B cell (primary cell): ENCODE data around the gene CDH19. TPM values are rescaled to one million over a fixed set of nuclear protein-coding genes. Genes with fewer than 3 reads are reported as not detected.

Experiments
- ATAC-seq: fragments of 200-7000 bp; cut with Tn5 transposase; one replicate; pipeline ENCODE4 v1.10.0; 2021; ENCODE audit warnings: low read depth, mild to moderate bottlenecking, moderate number of reproducible peaks, moderate library complexity
- CTCF ChIA-PET: fragments of 350-600 bp; sonication (Branson Sonifier 250); formaldehyde crosslinking; loops from one replicate; lab custom pipeline; 2021; ENCODE audit warnings: antibody characterized with exemption, inconsistent platforms; lab: Charles Lee
- POLR2A ChIA-PET: fragments of 350-600 bp; sonication (Branson Sonifier 250); formaldehyde crosslinking; loops from one replicate; lab custom pipeline; 2021; ENCODE audit warnings: antibody characterized with exemption; lab: Charles Lee
- DNase-seq: peaks from one replicate; pipeline ENCODE4 v3.0.0; 2013
- H2AFZ ChIP-seq: 2 replicates; pipeline ENCODE4 v1.6.1; 2012; ENCODE audit warnings: mild to moderate bottlenecking, low read depth, low read length; ENCODE audit not compliant: insufficient read depth, poor library complexity, severe bottlenecking
- H3K27ac ChIP-seq, 2 donors: 1 replicate in 1 of 2; 2 replicates in 1 of 2; pipeline ENCODE4 v1.5.1; 2012 to 2013; ENCODE audit warnings: low read length in 2 of 2, mild to moderate bottlenecking in 2 of 2, moderate library complexity in 1 of 2
- H3K27me3 ChIP-seq, 4 experiments: fragments of 200-600 bp in 1 of 4; sonication (generic) in 1 of 4; replicated peaks in 1 of 4; 1 replicate in 2 of 4; 2 replicates in 2 of 4; pipeline versions ENCODE4 v1.6.1 to v1.7.0; 2013 to 2016; ENCODE audit warnings: low read length in 3 of 4, mild to moderate bottlenecking in 2 of 4, mixed read lengths in 1 of 4, moderate library complexity in 1 of 4; ENCODE audit not compliant: insufficient read depth in 4 of 4, control insufficient read depth in 3 of 4; ENCODE audit errors: control extremely low read depth in 1 of 4
- H3K36me3 ChIP-seq, 2 experiments: replicated peaks in 1 of 2; 1 replicate in 1 of 2; 2 replicates in 1 of 2; pipeline versions ENCODE4 v1.6.1 to v1.7.1; 2013; ENCODE audit warnings: low read length in 1 of 2; ENCODE audit not compliant: insufficient read depth in 2 of 2, control insufficient read depth in 1 of 2; ENCODE audit errors: control extremely low read depth in 1 of 2, extremely low read depth in 1 of 2
- H3K4me1 ChIP-seq, 2 donors: fragments of 200-600 bp in 1 of 2; sonication (generic) in 1 of 2; 1 replicate in 1 of 2; 2 replicates in 1 of 2; pipeline versions ENCODE4 v1.5.1 to v1.6.1; 2013 to 2017; ENCODE audit warnings: low read length in 2 of 2; ENCODE audit not compliant: control insufficient read depth in 2 of 2, insufficient read depth in 2 of 2
- H3K4me2 ChIP-seq: replicated peaks from 2 replicates; pipeline ENCODE3; 2012; ENCODE audit warnings: mild to moderate bottlenecking, low read depth, low read length; ENCODE audit not compliant: poor library complexity, severe bottlenecking
- H3K4me3 ChIP-seq, 5 experiments: fragments of 200-600 bp in 1 of 5; sonication (generic) in 1 of 5; 1 replicate in 3 of 5; 2 replicates in 2 of 5; pipeline versions ENCODE4 v1.5.1 to v1.7.0; 2011 to 2016; ENCODE audit warnings: low read length in 4 of 5, mild to moderate bottlenecking in 4 of 5, low read depth in 2 of 5, control low read depth in 1 of 5, moderate library complexity in 1 of 5; ENCODE audit not compliant: insufficient read depth in 1 of 5; ENCODE audit errors: control extremely low read depth in 1 of 5, extremely low read depth in 1 of 5
- H3K79me2 ChIP-seq: fragments of 200-600 bp; sonication (generic); one replicate; pipeline ENCODE4 v1.6.0; 2016; ENCODE audit warnings: low read length; ENCODE audit not compliant: control insufficient read depth, insufficient read depth
- H3K9ac ChIP-seq: fragments of 200-600 bp; sonication (generic); 2 replicates; pipeline ENCODE4 v1.6.1; 2017; ENCODE audit warnings: mild to moderate bottlenecking, low read length, moderate library complexity
- H3K9me3 ChIP-seq, 3 donors: one replicate each; pipeline versions ENCODE4 v1.6.1 to v1.7.1; 2013; ENCODE audit warnings: low read length in 2 of 3; ENCODE audit not compliant: control insufficient read depth in 2 of 3, insufficient read depth in 1 of 3; ENCODE audit errors: control extremely low read depth in 1 of 3
- H4K20me1 ChIP-seq: 2 replicates; pipeline ENCODE4 v1.6.0; 2012; ENCODE audit warnings: mild to moderate bottlenecking, low read length; ENCODE audit not compliant: insufficient read depth, control insufficient read depth, poor library complexity, severe bottlenecking
- H3K27ac Mint-ChIP-seq: one replicate; pipeline ENCODE4 v1.8.0; 2021; ENCODE audit warnings: mixed read lengths
- H3K27me3 Mint-ChIP-seq: one replicate; pipeline ENCODE4 v1.8.0; 2021; ENCODE audit warnings: mixed read lengths
- H3K4me1 Mint-ChIP-seq: one replicate; pipeline ENCODE4 v1.8.0; 2021; ENCODE audit warnings: mixed read lengths
- H3K4me3 Mint-ChIP-seq: one replicate; pipeline ENCODE4 v1.8.0; 2021; ENCODE audit warnings: mixed read lengths
- H3K9me3 Mint-ChIP-seq: one replicate; pipeline ENCODE4 v1.8.0; 2022; ENCODE audit warnings: mixed read lengths; ENCODE audit not compliant: insufficient read depth
- CTCF ChIP-seq: fragments of 200-600 bp; IDR thresholded peaks from one replicate; pipeline ENCODE4 v1.8.0; 2022; ENCODE audit warnings: antibody characterized with exemption, mild to moderate bottlenecking
- EZH2 ChIP-seq: IDR thresholded peaks from 2 replicates; pipeline ENCODE4 v1.6.1; 2012; ENCODE audit warnings: borderline replicate concordance, low read depth, mild to moderate bottlenecking, moderate library complexity, low read length; ENCODE audit not compliant: insufficient read depth, poor library complexity, severe bottlenecking
- WGBS: methylation state at CpG from one replicate; pipeline ENCODE4 v1.1.5; 2013; ENCODE audit warnings: missing lambda C conversion rate; ENCODE audit not compliant: insufficient coverage; 5-methylcytosine and 5-hydroxymethylcytosine counted together
- intact Hi-C: fragments of 100-400 bp; cut with micrococcal nuclease; formaldehyde crosslinking; loops from one replicate; pipeline ENCODE4 v1.10.0; 2022
- polyA plus RNA-seq: library from polyadenylated mRNA; depleted of rRNA; stranded (reverse); fragments of >200 nt; gene quantifications from 2 replicates; pipeline ENCODE4 v1.2.3, GENCODE V29; 2012
- total RNA-seq, 2 donors: library from RNA; stranded (reverse); fragments of 120-200 nt in 1 of 2; gene quantifications; 1 replicate in 1 of 2; 2 replicates in 1 of 2; pipeline versions ENCODE4 v1.2.3 to v1.2.4, GENCODE V29; 2013 to 2022

CDH19 gene
- total and polyA plus RNA-seq, 2 donors (not counting 1 experiment from before 2014, with no cell fraction given): not detected

DNA sequence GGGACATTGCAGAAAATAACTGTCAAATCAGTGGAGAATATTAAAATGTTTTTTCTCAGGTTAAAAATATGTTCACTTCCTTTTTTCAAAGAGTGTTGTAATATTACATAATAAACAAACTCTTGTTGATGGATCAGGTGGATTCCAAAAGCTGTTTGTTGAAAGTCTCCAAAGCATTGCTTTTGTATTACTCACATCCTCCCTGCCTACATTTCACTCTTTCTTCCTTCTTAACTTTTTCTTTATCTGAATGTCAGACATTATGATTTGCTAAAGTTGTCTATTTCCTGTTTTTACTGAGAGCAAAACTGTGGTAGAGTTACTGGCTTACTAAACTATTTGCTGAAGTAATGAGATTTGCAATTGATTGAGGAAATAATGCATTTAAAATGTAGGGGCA is 92.1 kb downstream of the CDH19 start:
- CTCF ChIA-PET: no interaction called here
- no peaks in the 10 kb centered on the region for H3K79me2 ChIP-seq
- peaks cover 2% of the 10 kb centered on the region for H3K9me3 Mint-ChIP-seq
- TF ChIP-seq CTCF: no peak
- TF ChIP-seq EZH2: no peak
- no peak overlapping the region for H3K27ac ChIP-seq
- no peak overlapping the region for H3K4me3 Mint-ChIP-seq
- H3K4me3 ChIP-seq: no peak overlapping the region
- H3K9ac ChIP-seq: no peak overlapping the region
- no peaks in the 10 kb centered on the region for H3K4me1 ChIP-seq
- no peaks in the 10 kb centered on the region for H3K27me3 ChIP-seq
- POLR2A ChIA-PET: no interaction called here
- no peak overlapping the region for H3K27ac Mint-ChIP-seq
- H3K36me3 ChIP-seq: no peaks in the 10 kb centered on the region
- H2AFZ ChIP-seq: no peak overlapping the region
- H3K4me1 Mint-ChIP-seq: no peaks in the 10 kb centered on the region
- no peaks in the 10 kb centered on the region for H3K27me3 Mint-ChIP-seq
- ATAC-seq: no peak
- H3K4me2 ChIP-seq: no peak overlapping the region
- H3K9me3 ChIP-seq: no peaks in the 10 kb centered on the region
- H4K20me1 ChIP-seq: no peaks in the 10 kb centered on the region
- intact Hi-C loops: no loop called here
- no peak for DNase-seq

DNA sequence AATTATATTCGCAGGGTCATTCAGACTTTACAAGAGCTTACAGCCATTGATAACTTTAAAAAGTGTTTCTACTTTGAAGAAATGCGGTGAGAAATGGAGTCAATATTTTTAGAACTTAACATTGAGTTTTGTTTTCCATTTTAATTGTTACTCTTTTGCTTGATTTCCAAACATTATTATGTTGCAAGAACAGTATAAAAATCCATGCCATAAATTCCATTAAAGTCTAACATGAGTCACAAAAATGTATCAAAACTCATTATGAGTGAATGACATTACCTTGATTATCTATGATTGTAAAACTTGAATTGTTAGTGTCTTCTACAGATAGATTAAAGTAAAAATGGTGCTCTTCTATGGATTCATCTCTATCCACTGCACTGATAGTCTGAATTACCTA is 92.6 kb downstream of the CDH19 start:
- no peak overlapping the region for H3K4me3 ChIP-seq
- H3K9me3 Mint-ChIP-seq: peaks cover 2% of the 10 kb centered on the region
- no peaks in the 10 kb centered on the region for H3K4me1 Mint-ChIP-seq
- ChIA-PET POLR2A (no interaction called here), CTCF (no interaction called here)
- no peak overlapping the region for H3K4me2 ChIP-seq
- no peak overlapping the region for H3K9ac ChIP-seq
- no peak overlapping the region for H2AFZ ChIP-seq
- intact Hi-C loops: no loop called here
- ATAC-seq: no peak
- H4K20me1 ChIP-seq: no peaks in the 10 kb centered on the region
- no peaks in the 10 kb centered on the region for H3K4me1 ChIP-seq
- H3K27ac ChIP-seq: no peak overlapping the region
- no peak for TF ChIP-seq CTCF
- H3K27me3 Mint-ChIP-seq: no peaks in the 10 kb centered on the region
- no CpG with 5 or more reads among the region's 2 CpGs for WGBS
- H3K27ac Mint-ChIP-seq: no peak overlapping the region
- DNase-seq: no peak
- H3K4me3 Mint-ChIP-seq: no peak overlapping the region
- no peaks in the 10 kb centered on the region for H3K27me3 ChIP-seq
- H3K36me3 ChIP-seq: no peaks in the 10 kb centered on the region
- H3K9me3 ChIP-seq: no peaks in the 10 kb centered on the region
- no peaks in the 10 kb centered on the region for H3K79me2 ChIP-seq
